Upper lobe of left lung (tissue), 4 donors: ENCODE results near the gene LY6G6F.

Experiments
- POLR2A ChIP-seq, 4 donors: fragments of 450-650 bp; IDR thresholded peaks; one replicate each; pipeline ENCODE4 v1.5.1; 2016 to 2017; ENCODE audit warnings: antibody characterized with exemption in 4 of 4, mild to moderate bottlenecking in 2 of 4
- POLR2AphosphoS5 ChIP-seq, 2 donors: sonication (generic); formaldehyde crosslinking; IDR thresholded peaks; one replicate each; pipeline ENCODE4 v1.5.1; 2017; ENCODE audit warnings: antibody characterized with exemption in 2 of 2
- TF ChIP-seq, protein P1 (sequence below), 6 experiments: fragments of 450-650 bp in 4 of 6; fragments of 200-600 bp in 2 of 6; sonication (generic) in 2 of 6; IDR thresholded peaks; one replicate each; pipeline ENCODE4 v1.5.1; 2016 to 2019; ENCODE audit warnings: antibody characterized with exemption in 6 of 6

DNA sequence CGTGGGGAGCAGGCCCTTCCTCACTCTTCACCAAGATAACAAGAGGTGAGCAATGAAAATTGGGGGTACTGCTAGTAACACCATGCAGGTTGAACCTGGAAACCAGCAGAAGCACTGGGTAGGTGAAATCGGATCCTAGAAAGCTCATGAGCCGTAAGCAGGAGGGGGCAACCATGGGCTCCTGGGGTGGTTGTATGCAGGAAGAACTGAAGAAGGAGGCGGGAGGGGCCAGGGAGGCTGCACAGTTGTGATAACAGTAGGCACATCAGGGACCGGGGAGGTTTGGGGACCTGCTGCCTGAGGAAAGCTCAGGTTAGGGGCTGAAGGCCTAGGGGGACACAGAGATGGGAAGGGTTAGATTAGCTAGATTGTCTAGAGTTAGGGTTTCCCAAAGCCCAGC lies 20.2 kb upstream of the LY6G6F start:
- TF ChIP-seq, protein P1, sequence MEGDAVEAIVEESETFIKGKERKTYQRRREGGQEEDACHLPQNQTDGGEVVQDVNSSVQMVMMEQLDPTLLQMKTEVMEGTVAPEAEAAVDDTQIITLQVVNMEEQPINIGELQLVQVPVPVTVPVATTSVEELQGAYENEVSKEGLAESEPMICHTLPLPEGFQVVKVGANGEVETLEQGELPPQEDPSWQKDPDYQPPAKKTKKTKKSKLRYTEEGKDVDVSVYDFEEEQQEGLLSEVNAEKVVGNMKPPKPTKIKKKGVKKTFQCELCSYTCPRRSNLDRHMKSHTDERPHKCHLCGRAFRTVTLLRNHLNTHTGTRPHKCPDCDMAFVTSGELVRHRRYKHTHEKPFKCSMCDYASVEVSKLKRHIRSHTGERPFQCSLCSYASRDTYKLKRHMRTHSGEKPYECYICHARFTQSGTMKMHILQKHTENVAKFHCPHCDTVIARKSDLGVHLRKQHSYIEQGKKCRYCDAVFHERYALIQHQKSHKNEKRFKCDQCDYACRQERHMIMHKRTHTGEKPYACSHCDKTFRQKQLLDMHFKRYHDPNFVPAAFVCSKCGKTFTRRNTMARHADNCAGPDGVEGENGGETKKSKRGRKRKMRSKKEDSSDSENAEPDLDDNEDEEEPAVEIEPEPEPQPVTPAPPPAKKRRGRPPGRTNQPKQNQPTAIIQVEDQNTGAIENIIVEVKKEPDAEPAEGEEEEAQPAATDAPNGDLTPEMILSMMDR (IDR thresholded peaks at IDR 0.05), result no peak
- TF ChIP-seq POLR2A (IDR thresholded peaks at IDR 0.05), result no peak
- TF ChIP-seq POLR2AphosphoS5 (IDR thresholded peaks at IDR 0.05), result no peak
